Measurements from ENCODE around the gene CYGB.

The CYGB gene

GRCh38 chr17:76550712-76551615 is 13.5 kb upstream of the CYGB start:
- Histone ChIP-seq H3K4me3 (ENCODE audit: low read depth, low read length) (no peak overlapping the region), H3K36me3 (replicated peaks) (no peaks in the 10 kb centered on the region), H3K27me3 (replicated peaks) (no peaks in the 10 kb centered on the region), H3K27ac (no peak overlapping the region)
- TF ChIP-seq CTCF (IDR thresholded peaks at IDR 0.05; ENCODE audit: low read depth, low read length, missing control alignments): no peak
- no peak for DNase-seq
- in situ Hi-C loops (cut with HindIII; ENCODE audit: low pct_ligation_motif_present, low sequenced_read_pairs): no loop called here

GRCh38 chr17:76549539-76549938 is 12.0 kb upstream of the CYGB start:
- no peak for TF ChIP-seq CTCF (IDR thresholded peaks at IDR 0.05; ENCODE audit: low read depth, low read length, missing control alignments)
- DNase-seq: no peak
- Histone ChIP-seq H3K27me3 (replicated peaks) (no peaks in the 10 kb centered on the region), H3K36me3 (replicated peaks) (no peaks in the 10 kb centered on the region), H3K4me3 (ENCODE audit: low read depth, low read length) (no peak overlapping the region), H3K27ac (no peak overlapping the region)
- in situ Hi-C loops (cut with HindIII; ENCODE audit: low pct_ligation_motif_present, low sequenced_read_pairs): no loop called here

GRCh38 chr17:76549215-76549518 is 11.7 kb upstream of the CYGB start:
- H3K27me3 ChIP-seq (replicated peaks): no peaks in the 10 kb centered on the region
- H3K36me3 ChIP-seq (replicated peaks): no peaks in the 10 kb centered on the region
- H3K27ac ChIP-seq: no peak overlapping the region
- in situ Hi-C loops (cut with HindIII; ENCODE audit: low pct_ligation_motif_present, low sequenced_read_pairs): no loop called here
- no peak for DNase-seq
- TF ChIP-seq CTCF (IDR thresholded peaks at IDR 0.05; ENCODE audit: low read depth, low read length, missing control alignments): no peak
- H3K4me3 ChIP-seq (ENCODE audit: low read depth, low read length): no peak overlapping the region

- no peak for DNase-seq
- Histone ChIP-seq H3K36me3 (replicated peaks) (no peaks in the 10 kb centered on the region), H3K4me3 (ENCODE audit: low read depth, low read length) (no peak overlapping the region), H3K27ac (no peak overlapping the region), H3K27me3 (replicated peaks) (no peaks in the 10 kb centered on the region)
- no peak for TF ChIP-seq CTCF (IDR thresholded peaks at IDR 0.05; ENCODE audit: low read depth, low read length, missing control alignments)
- in situ Hi-C loops (cut with HindIII; ENCODE audit: low pct_ligation_motif_present, low sequenced_read_pairs): no loop called here
These were observed 11.1 kb upstream of the CYGB start for GRCh38 chr17:76548378-76549214.

- no peaks in the 10 kb centered on the region for H3K27me3 ChIP-seq (replicated peaks)
- H3K4me3 ChIP-seq (ENCODE audit: low read depth, low read length): no peak overlapping the region
- TF ChIP-seq CTCF (IDR thresholded peaks at IDR 0.05; ENCODE audit: low read depth, low read length, missing control alignments): no peak
- H3K36me3 ChIP-seq (replicated peaks): no peaks in the 10 kb centered on the region
- no peak overlapping the region for H3K27ac ChIP-seq
- DNase-seq: no peak
- in situ Hi-C loops (cut with HindIII; ENCODE audit: low pct_ligation_motif_present, low sequenced_read_pairs): no loop called here
These were observed 10.2 kb upstream of the CYGB start for GRCh38 chr17:76547642-76548202.

All from brain microvascular endothelial cell (primary cell).